DMS79 treated with DMSO at 0.1 percent for 48 hours (cell line): ENCODE results near the gene SUGP1.
A peak's percentile ranks its signal among the peaks of the same experiment; 100 is the strongest.
"Not testable (repeated sequence)": the region's sequence is repeated elsewhere in the genome, so short reads cannot be mapped to it uniquely, and the experiment has no call there.

Source experiments
- DNase-seq: peaks from one replicate; lab custom pipeline; 2025; lab: John Stamatoyannopoulos, UW

Gene SUGP1, protein sequence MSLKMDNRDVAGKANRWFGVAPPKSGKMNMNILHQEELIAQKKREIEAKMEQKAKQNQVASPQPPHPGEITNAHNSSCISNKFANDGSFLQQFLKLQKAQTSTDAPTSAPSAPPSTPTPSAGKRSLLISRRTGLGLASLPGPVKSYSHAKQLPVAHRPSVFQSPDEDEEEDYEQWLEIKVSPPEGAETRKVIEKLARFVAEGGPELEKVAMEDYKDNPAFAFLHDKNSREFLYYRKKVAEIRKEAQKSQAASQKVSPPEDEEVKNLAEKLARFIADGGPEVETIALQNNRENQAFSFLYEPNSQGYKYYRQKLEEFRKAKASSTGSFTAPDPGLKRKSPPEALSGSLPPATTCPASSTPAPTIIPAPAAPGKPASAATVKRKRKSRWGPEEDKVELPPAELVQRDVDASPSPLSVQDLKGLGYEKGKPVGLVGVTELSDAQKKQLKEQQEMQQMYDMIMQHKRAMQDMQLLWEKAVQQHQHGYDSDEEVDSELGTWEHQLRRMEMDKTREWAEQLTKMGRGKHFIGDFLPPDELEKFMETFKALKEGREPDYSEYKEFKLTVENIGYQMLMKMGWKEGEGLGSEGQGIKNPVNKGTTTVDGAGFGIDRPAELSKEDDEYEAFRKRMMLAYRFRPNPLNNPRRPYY

DNA sequence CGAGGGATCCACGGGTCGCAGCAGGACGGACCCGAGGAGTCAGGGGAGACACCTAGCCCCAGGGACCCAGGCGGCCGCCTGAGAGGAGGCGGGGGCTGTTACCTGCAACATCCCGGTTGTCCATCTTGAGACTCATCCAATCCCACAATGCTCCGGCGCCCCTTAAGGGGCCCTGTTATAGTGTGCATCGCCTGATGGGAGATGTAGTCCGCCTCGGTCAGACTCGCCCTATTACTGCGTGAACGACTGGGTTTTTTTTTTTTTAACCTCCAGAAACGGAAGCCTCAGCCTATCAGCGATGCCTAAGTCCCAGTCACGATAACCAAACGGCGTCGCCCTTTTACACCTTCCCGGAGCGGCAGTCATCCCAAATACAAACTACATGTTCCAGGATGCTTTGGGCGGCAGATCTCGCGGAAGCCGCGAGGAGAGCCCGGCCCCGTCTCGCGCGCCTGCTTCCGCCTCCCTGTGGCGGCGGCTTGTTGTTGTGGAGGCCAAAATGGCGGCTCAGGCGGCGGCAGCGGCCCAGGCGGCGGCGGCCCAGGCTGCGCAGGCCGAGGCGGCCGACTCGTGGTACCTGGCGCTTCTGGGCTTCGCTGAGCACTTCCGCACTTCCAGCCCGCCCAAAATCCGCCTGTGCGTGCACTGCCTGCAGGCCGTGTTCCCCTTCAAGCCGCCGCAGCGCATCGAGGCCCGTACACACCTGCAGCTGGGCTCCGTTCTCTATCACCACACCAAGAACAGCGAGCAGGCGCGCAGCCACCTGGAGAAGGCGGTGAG is at the start of gene SUGP1, which contains the start of gene MAU2:
Gene SUGP1, minus strand, starts transcription at position 149 of the 780 bp plus-strand sequence. Its CDS starts 13 bp downstream, at position 136.
Gene MAU2, plus strand, starts transcription at position 469 of the 780 bp plus-strand sequence. Its CDS starts 31 bp downstream, at position 500.
- peak; percentile 98 for DNase-seq

DNA sequence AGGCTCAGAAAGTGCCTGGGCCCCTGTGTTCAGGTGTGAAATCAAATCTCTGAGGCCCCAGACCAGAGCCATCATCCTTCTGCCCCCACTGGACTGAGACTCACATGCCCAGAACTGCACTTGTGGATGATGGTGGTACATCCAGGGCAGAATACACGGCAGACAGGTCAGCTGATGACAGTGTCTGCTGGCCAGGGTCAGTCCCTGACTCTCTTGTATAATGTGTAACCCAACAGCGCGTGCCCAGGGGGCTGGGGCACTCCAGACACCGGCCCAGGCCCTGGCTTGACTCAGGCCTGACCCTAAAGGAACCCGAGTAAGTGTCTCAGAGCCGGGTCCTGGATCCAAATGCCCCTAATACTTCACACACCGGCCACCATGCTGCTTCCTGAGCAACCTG is 47.8 kb upstream of the SUGP1 start:
- no peak for DNase-seq

GRCh38 chr19:19366434-19367396 is 46.4 kb upstream of the SUGP1 start:
- peak; percentile 50 for DNase-seq

- DNase-seq = no peak
Measured at GRCh38 chr19:19362075-19362474, 41.8 kb upstream of the SUGP1 start.

- DNase-seq = peak; percentile 18
Measured at GRCh38 chr19:19361075-19361594, 40.8 kb upstream of the SUGP1 start.

DNA sequence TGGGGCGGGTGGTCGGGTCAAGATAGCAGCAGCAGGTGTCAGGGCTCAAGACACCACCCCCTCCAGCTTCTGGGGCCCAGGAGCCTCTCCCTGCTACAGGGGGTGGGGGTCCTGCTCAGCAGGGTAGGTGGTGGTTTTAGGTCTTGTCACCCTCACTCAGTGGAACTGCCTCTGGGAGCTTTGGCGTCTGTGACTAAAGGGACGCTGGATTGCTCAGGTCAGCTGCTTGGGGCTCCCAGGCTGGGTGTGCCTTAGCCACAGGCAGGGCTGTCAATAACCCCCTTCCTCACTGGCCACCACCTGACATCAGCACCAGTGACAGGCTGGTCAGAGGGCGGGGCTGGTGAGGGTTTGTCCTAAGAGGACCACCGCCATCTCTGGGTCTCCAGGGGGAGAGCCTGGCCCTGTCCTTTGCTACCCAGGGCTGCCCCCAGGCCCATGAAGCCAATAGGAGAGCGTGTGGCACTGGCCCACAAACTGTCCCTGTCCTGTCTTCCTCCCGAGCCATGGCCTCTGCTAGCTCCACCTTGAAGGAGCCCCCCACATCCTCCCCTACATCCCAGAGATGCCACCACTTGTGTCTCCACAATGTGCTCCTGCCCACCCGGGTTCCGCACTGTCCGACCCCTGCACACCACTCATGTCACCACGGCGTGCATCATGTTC is 36.7 kb upstream of the SUGP1 start:
- DNase-seq = no peak

- DNase-seq = no peak
Measured at GRCh38 chr19:19356500-19356899, 36.2 kb upstream of the SUGP1 start.

- no peak for DNase-seq
Measured at GRCh38 chr19:19355606-19356139, 35.4 kb upstream of the SUGP1 start.

DNA sequence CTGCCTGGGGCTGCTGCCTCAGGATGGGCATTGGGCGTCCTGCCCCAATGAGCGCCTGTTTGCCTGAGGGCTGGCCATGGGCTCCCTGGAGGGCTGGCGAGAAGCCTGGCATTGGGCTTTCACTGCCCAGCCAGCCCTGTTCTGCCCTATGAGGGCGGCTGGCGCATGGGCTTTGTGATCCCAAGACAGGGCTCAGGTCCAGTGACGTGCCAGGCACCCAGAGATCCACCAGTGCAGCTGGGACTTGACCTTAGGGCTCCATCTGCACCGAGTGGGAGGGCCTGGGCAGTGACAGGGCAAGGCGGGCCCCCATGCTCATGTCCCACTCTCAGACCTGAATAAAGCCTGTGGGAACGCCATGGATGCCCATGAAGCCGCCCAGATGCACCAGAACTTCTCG is 34.6 kb upstream of the SUGP1 start:
- DNase-seq = no peak

DNA sequence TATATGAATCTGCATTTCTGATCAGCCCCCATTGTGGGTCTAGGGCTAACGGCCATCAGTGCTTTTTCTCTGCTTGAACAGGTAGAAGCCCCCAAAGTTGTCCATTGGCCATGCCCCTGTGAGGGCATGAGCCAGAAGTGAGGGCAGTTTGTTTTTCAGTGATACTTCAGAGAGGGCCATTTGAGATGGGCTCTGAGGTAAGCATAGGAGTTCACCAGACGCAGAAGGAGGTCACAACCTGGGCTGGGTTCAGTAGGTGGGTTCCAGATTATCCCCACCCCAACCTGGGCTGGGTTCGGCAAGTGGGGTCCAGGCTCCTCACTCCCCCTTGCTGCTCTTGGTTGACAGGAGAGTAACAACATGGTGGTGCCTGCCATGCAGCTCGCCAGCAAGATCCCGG is 33.7 kb upstream of the SUGP1 start:
- DNase-seq = no peak

DNA sequence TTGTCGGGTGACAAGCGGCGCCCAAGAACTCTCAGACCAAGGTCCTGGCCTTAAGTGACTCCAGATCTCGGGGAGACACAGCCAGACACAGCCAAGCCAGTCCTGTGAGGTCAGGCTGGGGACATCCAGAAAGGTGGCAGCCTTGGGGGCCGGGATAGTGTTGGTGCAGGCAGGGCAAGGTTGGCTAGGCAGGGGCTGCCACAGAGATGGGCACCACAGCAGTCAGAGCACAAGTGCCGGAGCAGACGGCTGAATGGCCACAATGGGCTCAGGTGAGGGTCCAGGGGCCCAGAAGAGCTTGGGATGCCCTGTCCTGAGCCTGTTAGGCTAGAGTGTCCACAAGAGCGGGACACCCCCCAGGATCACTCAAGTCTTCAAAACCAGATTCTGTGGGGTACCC is 32.5 kb upstream of the SUGP1 start:
- no peak for DNase-seq

DNA sequence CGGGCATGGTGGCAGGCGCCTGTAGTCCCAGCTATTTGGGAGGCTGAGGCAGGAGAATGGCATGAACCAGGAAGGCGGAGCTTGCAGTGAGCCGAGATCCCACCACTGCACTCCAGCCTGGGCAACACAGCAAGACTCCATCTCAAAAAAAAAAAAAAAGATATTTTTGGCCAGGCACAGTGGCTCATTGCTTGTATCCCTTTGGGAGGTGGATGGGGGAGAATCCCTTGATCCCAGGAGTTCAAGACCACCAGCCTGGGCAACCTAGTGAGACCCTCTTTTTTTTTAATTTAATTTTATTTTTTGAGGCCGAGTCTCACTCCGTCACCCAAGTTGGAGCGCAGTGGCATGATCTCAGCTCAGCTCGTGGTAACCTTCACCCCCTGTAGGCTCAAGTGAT is 30.4 kb upstream of the SUGP1 start:
- DNase-seq = not testable (repeated sequence)

DNA sequence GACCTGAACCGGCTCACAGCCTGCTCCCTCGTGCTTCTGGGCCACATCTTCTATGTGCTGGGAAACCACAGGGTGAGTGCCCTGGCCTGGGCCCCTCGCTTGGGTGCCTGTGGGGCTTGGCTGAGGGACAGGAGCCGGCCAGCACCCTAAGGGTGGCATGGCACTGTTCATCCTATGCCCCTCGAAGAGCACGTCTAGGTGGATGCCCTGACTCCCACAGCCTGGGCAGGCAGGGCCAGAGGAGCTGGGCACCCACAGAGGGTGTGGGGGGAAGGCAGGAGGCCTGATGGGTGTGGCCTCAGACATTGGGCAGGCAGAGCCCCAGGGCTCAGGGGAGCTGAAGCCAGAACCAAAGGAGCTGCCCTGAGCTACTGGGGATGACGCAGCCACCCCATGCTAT is 29.1 kb upstream of the SUGP1 start:
- no peak for DNase-seq

DNA sequence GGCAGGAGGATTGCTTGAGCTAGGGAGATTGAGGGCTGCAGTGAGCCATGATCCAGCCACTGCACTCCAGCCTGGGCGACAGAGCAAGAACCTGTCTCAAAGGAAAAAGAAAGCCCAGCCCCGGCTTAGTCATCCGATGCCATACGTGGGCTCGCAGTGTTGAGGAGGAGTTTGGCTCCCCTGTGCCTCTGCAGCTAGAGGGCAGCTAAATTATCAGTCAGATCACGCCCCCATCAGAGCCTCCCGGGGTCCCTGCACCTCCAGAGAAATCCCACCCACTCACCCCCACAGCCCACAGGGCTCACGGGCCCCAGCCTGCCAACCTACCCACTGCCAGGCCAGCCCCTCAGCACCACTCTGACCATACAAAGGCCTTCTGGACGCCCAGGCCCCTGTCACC is 28.0 kb upstream of the SUGP1 start:
- DNase-seq = no peak

DNA sequence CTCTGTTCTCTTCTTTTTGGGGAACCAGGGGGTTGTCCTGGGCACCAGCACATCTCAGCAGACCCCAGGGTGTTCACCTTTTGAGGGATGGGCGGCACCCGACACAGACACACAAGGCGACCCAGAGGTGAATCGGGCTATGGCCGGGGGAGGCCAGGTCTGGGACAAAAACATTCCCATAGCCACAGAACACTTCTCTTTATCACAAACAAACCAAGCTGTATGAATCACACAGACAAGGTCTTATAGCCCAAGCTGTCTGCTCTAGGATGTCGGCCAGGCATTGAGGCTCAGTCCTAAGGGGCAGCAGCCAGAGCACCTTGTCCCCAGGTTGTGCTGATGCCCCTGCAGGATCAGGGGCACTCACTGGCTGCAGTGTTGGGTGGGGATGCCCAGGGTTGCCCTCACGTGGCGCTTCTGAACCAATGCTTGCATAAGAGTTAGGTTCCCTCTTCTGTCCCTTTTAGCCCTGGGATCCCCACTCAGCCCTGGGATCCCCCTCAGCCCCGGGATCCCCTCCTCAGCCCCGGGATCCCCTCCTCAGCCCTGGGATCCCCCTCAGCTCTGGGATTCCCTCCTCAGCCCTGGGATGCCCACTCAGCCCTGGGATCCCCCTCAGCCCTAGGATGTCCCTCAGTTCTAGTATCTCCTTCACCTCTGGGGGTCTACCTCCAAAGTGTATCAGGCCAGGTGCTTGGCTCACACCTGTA is 27.2 kb upstream of the SUGP1 start:
- DNase-seq = no peak

DNA sequence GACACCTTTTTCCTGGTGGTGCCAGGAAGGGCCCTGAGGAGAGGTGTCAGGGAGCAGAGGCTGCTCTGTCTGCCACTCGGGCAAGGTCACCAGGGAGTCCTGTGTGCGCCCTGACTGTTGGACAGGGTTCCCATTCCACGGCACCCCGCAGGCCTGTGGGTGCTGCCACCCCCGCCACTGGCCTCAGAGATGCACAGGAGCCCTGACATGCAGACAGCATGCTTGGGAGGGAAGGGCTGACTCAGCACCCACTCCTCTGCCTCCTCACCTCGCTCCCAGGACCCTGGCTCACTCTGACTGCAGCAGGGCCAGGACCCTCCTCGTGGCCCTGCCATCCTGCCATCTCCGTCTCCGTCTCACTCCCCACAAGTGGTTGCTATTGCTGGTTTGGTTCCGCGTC is 25.7 kb upstream of the SUGP1 start:
- DNase-seq = no peak

- DNase-seq = no peak
Measured at GRCh38 chr19:19345232-19345631, 24.9 kb upstream of the SUGP1 start.

DNA sequence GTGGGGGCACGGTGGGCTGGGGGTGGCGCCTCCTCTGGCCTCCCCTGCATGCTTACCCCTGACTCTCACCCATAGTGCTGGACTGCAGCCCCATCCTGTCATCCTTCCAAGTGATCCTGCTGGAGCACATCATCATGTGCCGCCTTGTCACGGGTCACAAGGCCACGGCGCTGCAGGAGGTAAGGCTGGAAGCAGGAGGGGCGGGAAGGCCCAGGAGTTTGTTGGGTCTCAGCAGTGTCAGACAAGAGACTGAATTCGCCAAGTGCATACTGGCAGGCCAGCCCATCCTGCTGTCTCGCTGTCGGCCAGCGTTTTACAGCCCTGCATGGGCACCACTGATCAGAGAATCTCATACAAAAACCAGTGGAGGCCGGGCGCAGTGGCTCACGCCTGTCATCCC is 23.5 kb upstream of the SUGP1 start:
- DNase-seq = no peak

DNA sequence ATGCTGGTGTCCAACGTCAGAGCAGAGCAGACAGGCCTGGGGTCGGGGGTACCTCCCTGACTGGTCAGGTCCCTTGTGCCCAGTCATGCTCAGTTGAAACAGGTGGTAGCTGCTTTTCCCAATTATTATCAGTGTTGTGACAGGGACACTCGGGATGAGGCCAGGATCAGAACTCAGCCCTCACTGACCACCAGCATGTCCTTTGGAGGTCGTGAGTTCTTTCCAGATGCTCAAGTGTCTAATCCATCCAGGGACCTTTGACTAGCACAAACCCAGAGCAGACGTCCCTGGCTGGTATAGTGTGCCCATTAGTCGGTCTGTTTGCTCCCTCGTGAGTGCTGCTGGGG is 22.7 kb upstream of the SUGP1 start:
- no peak for DNase-seq
